HEK293 (cell line): Measurements from ENCODE around the gene VPS51.

Source experiments
- CTCF ChIA-PET: fragments of 350-600 bp; formaldehyde crosslinking; extraction: SDS; loops from one replicate; lab custom pipeline; 2021; ENCODE audit warnings: antibody characterized with exemption; lab: Yijun Ruan, JAX
- POLR2A ChIA-PET: fragments of 300-600 bp; formaldehyde crosslinking; extraction: SDS; loops from one replicate; lab custom pipeline; 2020; ENCODE audit warnings: antibody characterized with exemption, inconsistent platforms; lab: Yijun Ruan, JAX
- H3K27ac ChIP-seq: fragments of 200-500 bp; sonication (Bioruptor generic); 2 replicates; pipeline ENCODE4 v1.5.1; 2014; ENCODE audit warnings: low read depth, low read length, control low read depth, inconsistent platforms; ENCODE audit errors: extremely low read depth
- H3K36me3 ChIP-seq, 2 experiments: fragments of 200-500 bp in 1 of 2; sonication (Bioruptor generic) in 1 of 2; 1 replicate in 1 of 2; 2 replicates in 1 of 2; pipeline ENCODE4 v1.5.1; 2014 to 2017; ENCODE audit warnings: inconsistent platforms in 2 of 2, low read length in 2 of 2; ENCODE audit not compliant: control insufficient read depth in 2 of 2, insufficient read depth in 1 of 2
- H3K4me1 ChIP-seq: fragments of 200-500 bp; sonication (Bioruptor generic); 2 replicates; pipeline ENCODE4 v1.5.1; 2014; ENCODE audit warnings: mild to moderate bottlenecking, low read length, inconsistent platforms; ENCODE audit not compliant: control insufficient read depth, insufficient read depth
- H3K4me3 ChIP-seq: 2 replicates; pipeline ENCODE4 v1.5.1; 2011; ENCODE audit warnings: low read depth, mild to moderate bottlenecking, control low read depth, low read length, moderate library complexity
- H3K9me3 ChIP-seq: fragments of 200-500 bp; sonication (Bioruptor generic); 2 replicates; pipeline ENCODE4 v1.5.1; 2014; ENCODE audit warnings: low read depth, low read length, inconsistent platforms; ENCODE audit not compliant: control insufficient read depth, insufficient read depth
- SP2 ChIP-seq: fragments of 450-650 bp; formaldehyde crosslinking; IDR thresholded peaks from 2 replicates; pipeline ENCODE4 v1.5.1; 2016; ENCODE audit warnings: missing biosample characterization, missing genetic modification characterization
- WT1 ChIP-seq: fragments of 450-650 bp; formaldehyde crosslinking; IDR thresholded peaks from 2 replicates; pipeline ENCODE4 v1.5.1; 2016; ENCODE audit warnings: missing biosample characterization, missing genetic modification characterization
- ZNF292 ChIP-seq: fragments of 450-650 bp; formaldehyde crosslinking; IDR thresholded peaks from 2 replicates; pipeline ENCODE4 v1.5.1; 2016; ENCODE audit warnings: low read depth, missing biosample characterization, missing genetic modification characterization, borderline replicate concordance
- ZNF423 ChIP-seq: fragments of 450-650 bp; formaldehyde crosslinking; IDR thresholded peaks from 2 replicates; pipeline ENCODE4 v1.5.1; 2016; ENCODE audit warnings: missing biosample characterization, missing genetic modification characterization
- ZNF624 ChIP-seq: fragments of 450-650 bp; formaldehyde crosslinking; IDR thresholded peaks from 2 replicates; pipeline ENCODE4 v1.5.1; 2017; ENCODE audit warnings: missing biosample characterization, missing genetic modification characterization
- ZNF692 ChIP-seq: fragments of 450-650 bp; formaldehyde crosslinking; IDR thresholded peaks from 2 replicates; pipeline ENCODE4 v1.5.1; 2016; ENCODE audit warnings: missing biosample characterization, missing genetic modification characterization
- ZNF701 ChIP-seq: fragments of 450-650 bp; formaldehyde crosslinking; IDR thresholded peaks from 2 replicates; pipeline ENCODE4 v1.5.1; 2016; ENCODE audit warnings: missing biosample characterization, missing genetic modification characterization
- TF ChIP-seq, protein P1 (sequence below): fragments of 450-650 bp; formaldehyde crosslinking; IDR thresholded peaks from 2 replicates; pipeline ENCODE4 v1.5.1; 2016; ENCODE audit warnings: missing biosample characterization, missing genetic modification characterization
- TF ChIP-seq, protein P2 (sequence below): fragments of 450-650 bp; formaldehyde crosslinking; IDR thresholded peaks from 2 replicates; pipeline ENCODE4 v1.5.1; 2017; ENCODE audit warnings: missing biosample characterization, mild to moderate bottlenecking, missing genetic modification characterization, moderate library complexity
- TF ChIP-seq, protein P3 (sequence below): fragments of 450-650 bp; formaldehyde crosslinking; IDR thresholded peaks from 2 replicates; pipeline ENCODE4 v1.5.1; 2016; ENCODE audit warnings: missing biosample characterization, missing genetic modification characterization

Gene VPS51

GRCh38 chr11:65128182-65129145 lies 32.5 kb downstream of the VPS51 start:
- Histone ChIP-seq H3K9me3 (no peaks in the 10 kb centered on the region), H3K4me3 (no peak overlapping the region), H3K36me3 (peaks cover 0 to 94% of the 10 kb centered on the region in 2 experiments; a peak in 2 of 3 replicates), H3K4me1 (no peaks in the 10 kb centered on the region; the same call in 1 of the 2 replicates), H3K27ac (no peak overlapping the region)
- TF ChIP-seq WT1 (tag by site-specific recombination) (no peak), ZNF701 (no peak), ZNF292 (tag by site-specific recombination) (no peak), ZNF423 (no peak), ZNF624 (tag by site-specific recombination) (no peak)
- TF ChIP-seq, protein P1, sequence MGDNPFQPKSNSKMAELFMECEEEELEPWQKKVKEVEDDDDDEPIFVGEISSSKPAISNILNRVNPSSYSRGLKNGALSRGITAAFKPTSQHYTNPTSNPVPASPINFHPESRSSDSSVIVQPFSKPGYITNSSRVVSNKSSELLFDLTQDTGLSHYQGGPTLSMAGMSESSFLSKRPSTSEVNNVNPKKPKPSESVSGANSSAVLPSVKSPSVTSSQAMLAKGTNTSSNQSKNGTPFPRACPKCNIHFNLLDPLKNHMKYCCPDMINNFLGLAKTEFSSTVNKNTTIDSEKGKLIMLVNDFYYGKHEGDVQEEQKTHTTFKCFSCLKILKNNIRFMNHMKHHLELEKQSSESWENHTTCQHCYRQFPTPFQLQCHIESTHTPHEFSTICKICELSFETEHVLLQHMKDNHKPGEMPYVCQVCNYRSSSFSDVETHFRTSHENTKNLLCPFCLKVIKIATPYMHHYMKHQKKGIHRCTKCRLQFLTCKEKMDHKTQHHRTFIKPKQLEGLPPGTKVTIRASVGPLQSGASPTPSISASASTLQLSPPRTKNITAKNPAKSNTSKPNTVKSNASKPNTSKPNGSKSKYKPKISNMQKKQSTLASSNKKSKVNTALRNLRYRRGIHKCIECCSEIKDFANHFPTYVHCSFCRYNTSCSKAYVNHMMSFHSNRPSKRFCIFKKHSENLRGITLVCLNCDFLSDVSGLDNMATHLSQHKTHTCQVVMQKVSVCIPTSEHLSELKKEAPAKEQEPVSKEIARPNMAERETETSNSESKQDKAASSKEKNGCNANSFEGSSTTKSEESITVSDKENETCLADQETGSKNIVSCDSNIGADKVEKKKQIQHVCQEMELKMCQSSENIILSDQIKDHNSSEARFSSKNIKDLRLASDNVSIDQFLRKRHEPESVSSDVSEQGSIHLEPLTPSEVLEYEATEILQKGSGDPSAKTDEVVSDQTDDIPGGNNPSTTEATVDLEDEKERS (tag by site-specific recombination): no peak
- TF ChIP-seq, protein P2, sequence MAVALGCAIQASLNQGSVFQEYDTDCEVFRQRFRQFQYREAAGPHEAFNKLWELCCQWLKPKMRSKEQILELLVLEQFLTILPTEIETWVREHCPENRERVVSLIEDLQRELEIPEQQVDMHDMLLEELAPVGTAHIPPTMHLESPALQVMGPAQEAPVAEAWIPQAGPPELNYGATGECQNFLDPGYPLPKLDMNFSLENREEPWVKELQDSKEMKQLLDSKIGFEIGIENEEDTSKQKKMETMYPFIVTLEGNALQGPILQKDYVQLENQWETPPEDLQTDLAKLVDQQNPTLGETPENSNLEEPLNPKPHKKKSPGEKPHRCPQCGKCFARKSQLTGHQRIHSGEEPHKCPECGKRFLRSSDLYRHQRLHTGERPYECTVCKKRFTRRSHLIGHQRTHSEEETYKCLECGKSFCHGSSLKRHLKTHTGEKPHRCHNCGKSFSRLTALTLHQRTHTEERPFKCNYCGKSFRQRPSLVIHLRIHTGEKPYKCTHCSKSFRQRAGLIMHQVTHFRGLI (tag by site-specific recombination): no peak
- POLR2A ChIA-PET: interaction anchor here (0.7 to 2.0 kb wide), 3 partner anchors 11 to 133 kb away, joined by 3 to 7 read pairs (median 4); partner anchors contain the start of genes CAPN1, POLA2 and ZNHIT2
- CTCF ChIA-PET: interaction anchor here (0.7 to 1.4 kb wide), 4 partner anchors 11 to 53 kb away, joined by 3 to 5 read pairs (median 4); partner anchors contain the start of genes CAPN1 and ZNHIT2

GRCh38 chr11:65129649-65130441 lies 33.8 kb downstream of the VPS51 start:
- no peak overlapping the region for H3K27ac ChIP-seq
- H3K4me3 ChIP-seq: no peak overlapping the region
- no peaks in the 10 kb centered on the region for H3K9me3 ChIP-seq
- no peaks in the 10 kb centered on the region; the same call in 1 of the 2 replicates for H3K4me1 ChIP-seq
- peaks cover 0 to 82% of the 10 kb centered on the region in 2 experiments; a peak in 1 of 3 replicates for H3K36me3 ChIP-seq
- TF ChIP-seq ZNF692 (tag by site-specific recombination) (no peak), SP2 (tag by site-specific recombination) (0 out of 2 replicates have a peak, but pooled peaks have one; percentile 4)
- TF ChIP-seq, protein P3, sequence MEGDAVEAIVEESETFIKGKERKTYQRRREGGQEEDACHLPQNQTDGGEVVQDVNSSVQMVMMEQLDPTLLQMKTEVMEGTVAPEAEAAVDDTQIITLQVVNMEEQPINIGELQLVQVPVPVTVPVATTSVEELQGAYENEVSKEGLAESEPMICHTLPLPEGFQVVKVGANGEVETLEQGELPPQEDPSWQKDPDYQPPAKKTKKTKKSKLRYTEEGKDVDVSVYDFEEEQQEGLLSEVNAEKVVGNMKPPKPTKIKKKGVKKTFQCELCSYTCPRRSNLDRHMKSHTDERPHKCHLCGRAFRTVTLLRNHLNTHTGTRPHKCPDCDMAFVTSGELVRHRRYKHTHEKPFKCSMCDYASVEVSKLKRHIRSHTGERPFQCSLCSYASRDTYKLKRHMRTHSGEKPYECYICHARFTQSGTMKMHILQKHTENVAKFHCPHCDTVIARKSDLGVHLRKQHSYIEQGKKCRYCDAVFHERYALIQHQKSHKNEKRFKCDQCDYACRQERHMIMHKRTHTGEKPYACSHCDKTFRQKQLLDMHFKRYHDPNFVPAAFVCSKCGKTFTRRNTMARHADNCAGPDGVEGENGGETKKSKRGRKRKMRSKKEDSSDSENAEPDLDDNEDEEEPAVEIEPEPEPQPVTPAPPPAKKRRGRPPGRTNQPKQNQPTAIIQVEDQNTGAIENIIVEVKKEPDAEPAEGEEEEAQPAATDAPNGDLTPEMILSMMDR (tag by site-specific recombination): peak; percentile 20; the same call in 1 of the 2 replicates
- ChIA-PET CTCF (interaction anchor here (0.7 kb wide), 1 partner anchor 19 kb away, joined by 5 read pairs; no protein-coding TSS in a partner anchor), POLR2A (interaction anchor here (2.0 to 2.5 kb wide), 2 partner anchors 8 to 52 kb away, joined by 7 to 24 read pairs; partner anchors contain the start of genes CAPN1, FAU and MRPL49)
